Subcutaneous abdominal adipose tissue (tissue), 5 donors: Measurements from ENCODE around the gene NES.

Experiments
- H3K27ac ChIP-seq: one replicate; pipeline ENCODE4 v1.7.0; 2013; ENCODE audit warnings: low read depth, mild to moderate bottlenecking, inconsistent platforms, low read length, moderate library complexity
- H3K27me3 ChIP-seq, 5 donors: one replicate each; pipeline ENCODE4 v1.7.0; 2013; ENCODE audit warnings: low read length in 5 of 5, inconsistent platforms in 1 of 5; ENCODE audit not compliant: control insufficient read depth in 5 of 5, insufficient read depth in 4 of 5
- H3K36me3 ChIP-seq, 5 donors: one replicate each; pipeline ENCODE4 v1.7.0; 2013; ENCODE audit warnings: low read length in 5 of 5; ENCODE audit not compliant: control insufficient read depth in 5 of 5, insufficient read depth in 5 of 5
- H3K4me1 ChIP-seq, 5 donors: one replicate each; pipeline ENCODE4 v1.7.0; 2013; ENCODE audit warnings: low read length in 5 of 5, mild to moderate bottlenecking in 3 of 5, moderate library complexity in 1 of 5; ENCODE audit not compliant: control insufficient read depth in 5 of 5, insufficient read depth in 5 of 5
- H3K4me3 ChIP-seq, 5 donors: one replicate each; pipeline ENCODE4 v1.7.0; 2013; ENCODE audit warnings: low read length in 5 of 5, low read depth in 1 of 5
- H3K9ac ChIP-seq, 5 donors: one replicate each; pipeline ENCODE4 v1.7.0; 2013; ENCODE audit warnings: low read length in 5 of 5, mild to moderate bottlenecking in 4 of 5, moderate library complexity in 3 of 5
- H3K9me3 ChIP-seq, 5 donors: one replicate each; pipeline ENCODE4 v1.7.0; 2013; ENCODE audit warnings: low read length in 5 of 5; ENCODE audit not compliant: control insufficient read depth in 5 of 5
- donor health status: healthy.
- donor health status: healthy.
- donor health status: healthy.
- donor health status: healthy.
- donor health status: healthy.

Gene NES

GRCh38 chr1:156693848-156694689 is 16.9 kb upstream of the NES start:
- H3K27me3 ChIP-seq, result peaks cover 27 to 50% (median 37%) of the 10 kb centered on the region in 5 donors
- no peak overlapping the region for H3K9ac ChIP-seq
- no peak overlapping the region for H3K27ac ChIP-seq
- peaks cover 3 to 24% (median 18%) of the 10 kb centered on the region in 5 donors for H3K4me1 ChIP-seq
- no peaks in the 10 kb centered on the region for H3K9me3 ChIP-seq
- no peak overlapping the region for H3K4me3 ChIP-seq
- peaks cover 0 to 3% (median 0%) of the 10 kb centered on the region in 5 donors for H3K36me3 ChIP-seq

GRCh38 chr1:156692925-156693847 is 16.0 kb upstream of the NES start:
- no peaks in the 10 kb centered on the region for H3K36me3 ChIP-seq
- peaks cover 29 to 59% (median 42%) of the 10 kb centered on the region in 5 donors for H3K27me3 ChIP-seq
- no peak overlapping the region for H3K27ac ChIP-seq
- no peak overlapping the region for H3K4me3 ChIP-seq
- no peaks in the 10 kb centered on the region for H3K9me3 ChIP-seq
- no peak overlapping the region for H3K9ac ChIP-seq
- H3K4me1 ChIP-seq, result peaks cover 2 to 24% (median 18%) of the 10 kb centered on the region in 5 donors

GRCh38 chr1:156692441-156692924 is 15.3 kb upstream of the NES start:
- Histone ChIP-seq H3K4me3 (no peak overlapping the region), H3K27ac (no peak overlapping the region), H3K36me3 (no peaks in the 10 kb centered on the region), H3K4me1 (peaks cover 2 to 24% (median 18%) of the 10 kb centered on the region in 5 donors), H3K9ac (no peak overlapping the region), H3K9me3 (no peaks in the 10 kb centered on the region), H3K27me3 (peaks cover 29 to 60% (median 42%) of the 10 kb centered on the region in 5 donors)

DNA sequence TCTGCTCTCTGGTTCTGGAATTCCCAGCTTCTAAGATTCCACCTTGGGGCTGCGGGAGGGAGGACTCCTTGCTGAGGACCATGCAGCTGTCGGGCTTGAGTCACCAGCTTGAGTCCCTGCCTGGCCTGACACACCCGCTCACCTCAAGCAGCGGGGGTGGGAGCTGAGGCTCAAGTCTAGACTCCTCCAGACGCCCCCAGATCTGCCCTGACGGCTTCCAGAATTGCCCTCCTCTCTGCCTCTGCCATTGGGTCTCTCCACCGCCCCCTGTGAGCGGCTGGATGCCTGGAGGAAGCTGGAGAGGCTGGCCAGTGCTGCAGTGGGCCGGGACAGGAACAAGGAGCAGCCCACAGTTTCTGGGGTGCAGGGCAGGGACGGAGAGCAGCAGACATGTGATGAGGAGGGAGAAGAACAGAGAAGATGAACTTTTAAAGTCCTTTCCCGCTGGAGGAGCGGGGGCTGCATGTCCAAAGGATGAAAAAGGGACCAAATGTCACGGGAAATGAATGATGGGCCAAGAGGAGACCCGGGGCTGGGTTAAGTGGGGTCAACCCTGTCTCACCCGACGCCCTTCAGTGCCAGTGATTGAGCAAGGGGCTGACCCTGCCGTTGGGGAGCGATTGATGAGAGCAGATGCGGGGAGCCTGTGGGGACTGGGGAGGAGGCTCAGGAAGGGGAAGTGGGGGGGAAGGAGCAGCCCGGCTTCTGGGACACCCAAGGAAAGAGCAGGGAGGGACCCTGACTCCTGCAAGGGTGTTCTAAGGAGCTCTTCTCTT is 14.6 kb upstream of the NES start:
- no peak overlapping the region for H3K27ac ChIP-seq
- H3K9ac ChIP-seq, result no peak overlapping the region
- H3K9me3 ChIP-seq, result no peaks in the 10 kb centered on the region
- peaks cover 2 to 24% (median 18%) of the 10 kb centered on the region in 5 donors for H3K4me1 ChIP-seq
- no peak overlapping the region for H3K4me3 ChIP-seq
- no peaks in the 10 kb centered on the region for H3K36me3 ChIP-seq
- peaks cover 26 to 60% (median 40%) of the 10 kb centered on the region in 5 donors for H3K27me3 ChIP-seq

- Histone ChIP-seq H3K9ac (no peak overlapping the region), H3K4me3 (no peak overlapping the region), H3K4me1 (peaks cover 2 to 24% (median 18%) of the 10 kb centered on the region in 5 donors), H3K27me3 (peaks cover 24 to 60% (median 38%) of the 10 kb centered on the region in 5 donors), H3K36me3 (no peaks in the 10 kb centered on the region), H3K9me3 (no peaks in the 10 kb centered on the region), H3K27ac (no peak overlapping the region)
These were observed 14.0 kb upstream of the NES start for GRCh38 chr1:156691191-156691590.

GRCh38 chr1:156690675-156691036 is 13.4 kb upstream of the NES start:
- Histone ChIP-seq H3K4me1 (peaks cover 2 to 24% (median 18%) of the 10 kb centered on the region in 5 donors), H3K36me3 (no peaks in the 10 kb centered on the region), H3K9ac (no peak overlapping the region), H3K4me3 (no peak overlapping the region), H3K9me3 (no peaks in the 10 kb centered on the region), H3K27ac (no peak overlapping the region), H3K27me3 (peaks cover 24 to 61% (median 38%) of the 10 kb centered on the region in 5 donors)

DNA sequence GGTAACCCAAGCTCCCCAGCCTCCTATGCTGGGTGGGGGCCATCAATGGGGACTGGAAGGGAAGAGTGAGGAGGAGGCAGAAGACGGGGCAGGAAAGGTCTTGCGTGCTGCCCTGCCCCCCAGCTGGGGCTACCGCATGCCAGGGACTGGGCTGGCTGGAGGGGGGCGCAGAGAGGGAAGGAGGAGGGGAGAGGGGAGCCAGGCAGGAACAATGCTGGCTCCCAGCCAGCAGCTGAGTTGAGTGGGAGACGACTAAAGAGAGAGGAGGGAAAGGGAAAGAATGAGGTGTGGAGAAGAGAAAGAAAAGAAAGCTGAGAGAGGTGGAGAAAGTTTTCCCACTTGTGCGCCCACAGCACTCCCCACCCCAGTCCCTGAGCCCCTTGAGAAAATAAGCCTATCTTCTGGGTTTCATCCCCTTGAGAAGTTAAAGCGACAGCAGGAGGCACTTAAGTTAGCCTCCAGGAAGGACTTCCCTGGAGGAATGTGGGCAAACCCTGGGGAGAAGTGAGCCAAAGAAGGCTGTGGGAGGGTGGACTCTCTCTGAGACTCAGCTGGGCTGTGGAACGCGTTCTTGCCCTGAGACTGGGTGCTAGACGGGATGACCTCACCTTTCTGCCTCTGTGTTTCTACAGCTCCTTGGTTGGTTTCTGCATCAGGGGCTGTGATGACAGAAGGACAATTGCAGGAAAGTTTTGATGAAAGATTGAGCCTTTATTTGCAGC is 12.9 kb upstream of the NES start:
- H3K9me3 ChIP-seq, result no peaks in the 10 kb centered on the region
- peaks cover 24 to 65% (median 38%) of the 10 kb centered on the region in 5 donors for H3K27me3 ChIP-seq
- no peak overlapping the region for H3K4me3 ChIP-seq
- no peak overlapping the region for H3K27ac ChIP-seq
- H3K36me3 ChIP-seq, result no peaks in the 10 kb centered on the region
- H3K9ac ChIP-seq, result no peak overlapping the region
- H3K4me1 ChIP-seq, result peaks cover 2 to 24% (median 18%) of the 10 kb centered on the region in 5 donors

DNA sequence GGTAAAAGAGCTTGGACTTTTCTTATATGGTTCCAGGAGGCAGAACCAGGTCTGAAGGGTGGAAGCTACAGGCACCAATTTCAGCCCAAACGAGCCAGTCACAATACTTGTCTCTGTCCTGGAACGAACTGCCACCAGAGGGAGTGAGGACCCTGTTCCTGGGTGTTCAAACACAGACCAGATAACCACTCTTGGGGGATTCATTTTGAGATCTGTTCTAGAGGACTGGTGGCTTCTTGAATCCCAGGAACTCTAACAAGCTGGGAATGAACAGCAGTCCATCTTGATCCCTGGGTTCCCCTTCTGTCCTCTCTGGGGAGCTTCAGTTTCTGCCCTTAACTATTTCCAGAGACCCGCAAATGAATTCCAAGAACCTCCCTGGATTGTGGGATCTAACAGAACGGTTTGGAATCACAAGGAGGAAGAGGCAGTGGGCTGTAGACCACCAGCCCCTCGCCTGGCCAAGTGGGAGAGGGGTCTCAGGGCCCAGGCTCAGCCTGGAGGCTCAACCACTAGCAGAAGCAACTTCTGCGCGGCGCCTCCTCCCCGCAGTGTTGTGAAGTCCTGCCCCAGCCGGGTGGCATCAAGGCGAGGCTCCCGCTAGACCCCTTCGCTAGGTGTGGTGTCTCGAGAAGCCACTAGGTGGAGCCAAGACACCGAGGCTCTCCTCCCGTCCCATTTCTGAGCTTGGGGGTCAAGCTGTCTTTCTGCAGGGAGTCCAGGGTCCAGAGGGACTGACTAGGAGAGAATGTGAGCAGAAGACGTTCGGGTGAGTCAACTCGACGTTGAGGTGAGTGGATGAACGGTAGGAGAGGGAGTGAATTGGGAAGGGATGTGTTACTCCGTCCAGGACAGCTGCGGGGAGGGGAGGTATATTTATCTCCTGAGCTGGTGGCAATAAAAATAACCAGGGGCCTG is 12.1 kb upstream of the NES start:
- Histone ChIP-seq H3K4me1 (peaks cover 2 to 24% (median 18%) of the 10 kb centered on the region in 5 donors), H3K27me3 (peaks cover 27 to 68% (median 38%) of the 10 kb centered on the region in 5 donors), H3K4me3 (no peak overlapping the region), H3K9me3 (no peaks in the 10 kb centered on the region), H3K27ac (no peak overlapping the region), H3K9ac (no peak overlapping the region), H3K36me3 (no peaks in the 10 kb centered on the region)
